NAMALWA (cell line): ENCODE results near the gene GPR141.
"Not testable (repeated sequence)": the region's sequence is repeated elsewhere in the genome, so short reads cannot be mapped to it uniquely, and the experiment has no call there.

Experiments
- DNase-seq: peaks from one replicate; pipeline ENCODE4 v3.0.0-alpha.2; 2015; ENCODE audit warnings: low spot score

The GPR141 gene

GRCh38 chr7:37686556-37687345 lies 3.2 kb downstream of the GPR141 start:
- DNase-seq, result no peak

DNA sequence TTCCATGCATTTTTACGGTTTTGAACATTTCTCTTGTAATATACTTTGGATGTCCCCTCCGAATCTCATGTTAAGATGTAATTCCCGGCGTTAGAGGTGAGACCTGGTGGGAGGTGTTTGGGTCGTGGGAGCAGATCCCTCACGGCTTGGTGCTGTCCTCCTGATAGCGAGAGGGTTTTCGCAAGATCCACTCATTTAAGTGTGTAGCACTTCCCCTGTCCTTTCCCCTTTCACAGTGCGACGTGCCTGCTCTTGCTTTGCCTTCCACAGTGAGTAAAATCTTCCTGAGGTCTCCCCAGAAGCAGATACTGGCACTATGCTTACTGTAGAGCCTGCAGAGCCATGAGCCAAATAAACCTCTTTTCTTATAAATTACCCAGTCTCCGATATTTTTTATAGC lies 6.6 kb downstream of the GPR141 start:
- DNase-seq, result no peak

GRCh38 chr7:37694208-37695094 lies 10.9 kb downstream of the GPR141 start:
- DNase-seq, result no peak

DNA sequence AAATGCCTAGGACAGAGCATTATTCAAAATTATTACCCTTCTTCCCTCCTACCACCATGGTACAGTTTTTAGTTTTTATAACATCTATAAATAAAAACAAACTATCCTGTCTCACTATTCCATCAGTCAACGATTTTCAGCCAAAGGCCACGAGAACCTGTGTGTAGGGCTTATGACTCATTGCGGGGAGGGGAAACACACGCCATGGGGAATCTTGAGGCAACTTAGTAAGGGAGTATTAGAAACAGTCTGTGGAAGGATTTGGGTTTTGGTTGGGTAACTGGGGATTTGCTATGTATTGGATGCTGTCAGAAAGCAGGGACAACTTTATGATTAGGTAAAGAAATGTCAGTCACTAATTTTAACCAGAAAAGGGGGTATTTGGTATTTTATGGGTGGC lies 14.7 kb downstream of the GPR141 start:
- DNase-seq, result no peak

- no peak for DNase-seq
Observed at GRCh38 chr7:37698782-37699181, 15.2 kb downstream of the GPR141 start.

DNA sequence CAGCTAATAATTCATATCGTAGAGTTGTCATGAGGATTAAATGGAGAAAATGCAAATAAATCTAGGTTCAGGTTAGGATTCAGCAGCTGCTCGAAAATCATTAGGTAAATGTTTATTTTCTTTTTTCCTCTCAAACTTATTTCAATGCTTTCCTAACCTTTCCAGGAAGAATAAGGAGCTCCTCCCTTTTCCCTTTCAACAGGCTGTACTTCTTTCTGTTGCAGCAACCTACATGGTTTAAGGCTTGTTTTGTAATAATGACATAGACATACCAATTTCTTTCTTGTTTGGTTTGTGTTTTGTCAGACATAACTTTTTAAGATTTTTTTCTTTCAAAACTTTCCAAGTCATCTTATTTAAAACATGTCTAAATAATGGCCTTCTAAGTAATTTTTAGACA lies 18.2 kb downstream of the GPR141 start:
- no peak for DNase-seq

DNA sequence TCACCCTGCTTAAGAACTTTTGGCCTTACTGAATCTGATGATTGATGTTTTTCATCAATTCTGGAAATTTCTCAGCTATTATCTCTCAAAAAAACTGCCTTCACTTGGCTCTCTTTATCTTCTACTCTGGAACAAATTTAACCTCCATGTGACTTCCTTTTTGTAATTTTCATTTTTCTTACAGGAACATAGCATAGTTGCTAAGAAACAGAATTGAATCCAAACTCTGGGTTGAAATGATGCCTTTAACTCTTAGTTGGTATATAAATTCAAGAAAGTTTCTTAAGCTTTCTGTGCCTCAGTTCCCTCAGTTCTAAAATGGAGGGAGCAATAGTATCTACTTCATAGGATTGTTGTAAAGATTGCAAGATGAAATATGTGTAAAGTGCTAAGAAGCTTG lies 19.8 kb downstream of the GPR141 start:
- DNase-seq, result no peak

DNA sequence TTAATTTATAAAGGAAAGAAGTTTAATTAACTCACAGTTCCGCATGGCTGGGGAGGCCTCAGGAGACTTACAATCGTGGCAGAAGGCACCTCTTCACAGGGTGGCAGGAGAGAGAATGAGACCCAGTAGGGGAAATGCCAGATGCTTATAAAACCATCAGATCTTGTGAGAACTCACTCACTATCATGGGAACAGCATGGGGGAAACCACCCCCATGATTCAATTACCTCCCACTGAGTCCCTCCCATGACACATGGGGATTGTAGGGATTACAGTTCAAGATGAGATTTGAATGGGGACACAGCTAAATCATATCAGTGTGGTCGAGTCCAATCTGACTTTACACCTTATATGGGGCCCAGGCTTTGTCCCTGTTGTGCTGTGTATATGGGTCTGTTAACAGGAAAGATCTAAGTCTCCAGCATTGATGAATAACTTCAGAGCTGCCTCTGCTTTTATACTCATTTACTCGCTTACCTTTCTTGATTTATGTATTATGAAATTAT lies 20.8 kb downstream of the GPR141 start:
- not testable (repeated sequence) for DNase-seq

DNA sequence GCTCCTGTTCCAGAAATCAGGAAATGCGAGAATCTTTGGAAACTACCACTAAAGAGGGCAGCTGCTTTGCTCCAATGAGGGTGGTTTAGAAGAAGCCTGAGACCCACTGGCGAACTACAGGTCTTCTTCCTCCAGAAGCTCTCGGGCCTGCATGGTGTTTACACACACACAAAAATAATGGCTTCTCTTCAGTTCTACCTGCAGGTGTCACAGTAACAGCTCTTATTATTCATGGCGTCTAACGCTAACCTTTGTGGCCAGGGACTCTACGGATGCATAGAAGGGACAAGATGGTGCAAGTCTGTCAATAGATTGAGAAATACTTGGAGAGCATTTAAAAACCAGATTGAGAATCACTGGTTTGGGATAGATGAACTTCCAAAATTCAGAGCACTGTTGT lies 22.4 kb downstream of the GPR141 start:
- DNase-seq, result no peak

GRCh38 chr7:37706804-37707203 lies 23.2 kb downstream of the GPR141 start:
- DNase-seq, result no peak

DNA sequence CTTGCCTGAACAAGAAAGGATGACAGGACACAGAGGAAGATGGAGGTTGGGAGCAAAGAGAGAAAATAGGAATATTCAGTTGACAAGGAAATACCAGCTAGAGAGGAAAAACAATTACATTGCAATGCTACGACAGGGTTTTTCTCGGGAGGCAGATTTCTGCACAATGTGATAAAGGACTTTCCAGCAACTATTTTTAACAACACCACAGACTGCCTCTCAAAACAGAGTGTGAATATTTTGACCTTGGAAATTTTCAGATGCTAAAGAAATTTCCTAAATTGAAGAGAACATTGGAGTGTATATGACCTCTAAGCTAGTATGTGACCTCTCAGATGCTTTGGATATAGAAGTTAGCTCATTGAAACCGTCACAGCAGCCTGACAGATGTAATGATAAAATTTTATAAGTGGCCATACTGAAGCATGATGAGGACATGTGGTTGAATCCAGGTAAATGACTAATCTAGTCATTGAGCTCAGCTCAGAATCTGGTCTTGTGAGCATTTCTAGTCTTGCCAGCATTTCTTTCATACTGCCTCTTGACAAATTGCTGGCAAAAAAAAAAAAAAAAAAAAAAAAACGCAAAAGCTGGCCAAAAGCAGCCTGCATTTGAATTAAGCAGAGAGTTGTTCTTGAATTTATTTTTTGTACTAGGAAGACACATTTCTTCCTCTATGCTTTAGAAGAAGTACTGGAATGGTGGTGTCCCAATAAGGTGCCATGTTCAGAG lies 24.4 kb downstream of the GPR141 start:
- no peak for DNase-seq

DNA sequence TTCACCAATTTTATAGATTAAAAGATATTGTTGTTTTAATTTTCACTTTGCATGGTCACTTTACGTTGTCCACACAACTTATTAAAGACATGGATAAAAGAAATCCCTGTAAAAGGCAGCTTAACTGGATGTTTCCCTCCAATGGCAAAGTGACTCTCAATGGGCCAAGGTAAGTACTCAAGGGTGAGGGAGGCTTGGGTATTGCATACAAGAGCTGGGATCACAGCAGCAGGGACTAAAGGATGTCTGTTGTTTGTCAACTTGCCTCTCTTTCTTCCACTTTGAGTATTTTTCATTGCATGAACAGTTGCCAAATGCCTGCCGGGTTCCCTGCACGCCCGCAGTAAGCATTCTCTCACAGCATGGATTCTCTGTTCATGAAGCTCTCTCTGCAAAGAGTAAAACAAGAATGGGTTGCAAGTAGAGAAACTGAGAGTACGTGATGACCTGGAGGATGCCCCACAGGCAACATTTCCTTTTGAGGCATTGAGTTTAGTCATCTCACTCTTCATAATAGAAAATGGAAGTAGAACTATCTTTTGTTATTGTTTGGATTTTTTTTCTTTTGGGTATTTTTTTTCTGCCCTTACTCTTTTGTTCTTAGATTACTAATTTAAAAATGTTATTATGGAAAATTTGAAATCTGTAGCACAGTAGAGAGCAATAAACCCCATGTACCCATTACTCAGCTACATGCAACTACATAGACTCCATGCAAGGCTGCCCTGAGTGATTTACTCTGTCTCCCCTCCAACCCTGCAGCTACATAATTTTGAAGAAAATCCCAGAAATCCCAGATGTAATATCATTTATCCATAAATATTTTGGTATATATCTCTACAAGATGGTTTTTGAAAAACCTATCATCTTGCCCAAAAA lies 26.3 kb downstream of the GPR141 start:
- no peak for DNase-seq

GRCh38 chr7:37713613-37714012 lies 30.0 kb downstream of the GPR141 start:
- no peak for DNase-seq

GRCh38 chr7:37714606-37715005 lies 31.0 kb downstream of the GPR141 start:
- DNase-seq, result no peak

- no peak for DNase-seq
Observed at GRCh38 chr7:37718585-37718984, 35.0 kb downstream of the GPR141 start.

DNA sequence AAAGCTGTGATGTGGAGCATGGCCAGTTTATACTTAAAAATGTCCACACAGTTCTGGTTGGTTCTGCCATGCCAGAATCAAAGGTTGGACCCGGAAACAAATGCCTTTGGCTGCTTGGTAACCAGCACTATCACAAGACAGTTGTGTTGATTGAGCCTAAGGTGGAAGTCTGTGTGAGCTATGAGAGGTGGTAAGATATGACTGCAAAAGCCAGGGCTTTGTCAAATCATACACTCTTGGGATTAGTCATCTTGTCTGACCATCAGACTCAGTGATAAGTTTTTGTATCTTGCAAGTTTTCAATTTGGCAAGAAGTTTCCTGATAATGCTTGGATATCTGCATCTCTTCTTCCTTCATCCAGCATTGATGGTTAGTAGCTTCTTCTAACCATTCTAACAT lies 35.5 kb downstream of the GPR141 start:
- DNase-seq, result no peak

DNA sequence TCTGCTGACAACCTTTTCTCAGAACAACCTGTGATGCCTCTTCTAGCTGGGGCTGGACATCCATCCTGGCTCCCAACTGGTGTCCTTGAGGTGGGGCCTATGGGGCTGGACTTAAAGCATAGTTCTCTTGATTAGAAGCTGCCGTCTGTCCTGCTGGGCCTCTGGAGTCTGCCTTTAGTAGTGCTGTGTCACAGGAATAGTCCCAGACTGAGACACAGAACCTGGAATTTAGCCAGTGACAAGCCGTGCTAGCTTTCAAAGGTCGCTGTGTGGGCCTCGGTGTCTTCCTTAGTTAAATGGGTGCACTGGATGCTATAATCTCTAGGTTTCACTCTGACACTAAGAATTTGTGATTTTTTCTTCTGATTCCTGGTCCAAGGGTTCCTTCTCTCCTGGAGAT lies 41.2 kb downstream of the GPR141 start:
- no peak for DNase-seq

- no peak for DNase-seq
Observed at GRCh38 chr7:37726016-37726415, 42.5 kb downstream of the GPR141 start.

DNA sequence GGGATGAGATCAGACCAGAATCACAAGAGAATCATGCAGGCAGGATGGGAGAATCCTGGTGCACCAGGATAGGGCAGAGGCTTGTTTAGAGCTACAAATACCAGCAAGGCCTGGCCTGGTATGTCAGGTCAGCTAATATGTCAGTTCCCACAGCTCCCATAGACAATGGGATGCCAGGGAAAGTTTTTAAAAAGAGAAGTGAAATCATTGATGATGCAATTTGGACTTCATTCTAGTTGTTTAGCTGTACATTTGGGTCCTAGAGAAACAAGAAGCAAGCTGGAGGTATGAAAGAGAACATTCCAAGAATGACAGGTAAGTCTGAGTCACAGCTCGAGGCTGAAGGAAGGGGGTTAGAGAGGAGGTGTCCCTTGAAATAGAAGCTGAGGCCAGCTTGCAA lies 45.2 kb downstream of the GPR141 start:
- no peak for DNase-seq

DNA sequence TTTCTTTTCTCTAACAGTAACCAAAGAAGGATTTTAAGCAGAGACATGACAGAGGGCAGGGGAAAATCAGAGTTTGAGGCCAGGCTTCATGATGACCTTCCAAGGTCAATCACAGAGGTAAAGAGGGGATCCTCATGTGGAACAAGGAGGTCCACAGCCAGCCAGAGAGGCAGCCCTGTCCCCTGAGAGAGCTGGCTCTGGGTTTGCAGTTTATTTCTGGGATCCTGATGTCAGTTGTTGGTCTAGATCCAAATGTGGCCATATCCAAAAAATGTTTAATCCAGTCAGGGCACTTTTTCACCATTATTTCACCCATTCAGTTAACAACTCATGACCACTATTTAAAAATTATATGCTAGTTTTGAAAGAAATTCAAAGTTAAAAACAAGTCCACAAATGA lies 45.6 kb downstream of the GPR141 start:
- no peak for DNase-seq

GRCh38 chr7:37730501-37730900 lies 46.9 kb downstream of the GPR141 start:
- no peak for DNase-seq
